ENCODE data around the gene PML.

DNA sequence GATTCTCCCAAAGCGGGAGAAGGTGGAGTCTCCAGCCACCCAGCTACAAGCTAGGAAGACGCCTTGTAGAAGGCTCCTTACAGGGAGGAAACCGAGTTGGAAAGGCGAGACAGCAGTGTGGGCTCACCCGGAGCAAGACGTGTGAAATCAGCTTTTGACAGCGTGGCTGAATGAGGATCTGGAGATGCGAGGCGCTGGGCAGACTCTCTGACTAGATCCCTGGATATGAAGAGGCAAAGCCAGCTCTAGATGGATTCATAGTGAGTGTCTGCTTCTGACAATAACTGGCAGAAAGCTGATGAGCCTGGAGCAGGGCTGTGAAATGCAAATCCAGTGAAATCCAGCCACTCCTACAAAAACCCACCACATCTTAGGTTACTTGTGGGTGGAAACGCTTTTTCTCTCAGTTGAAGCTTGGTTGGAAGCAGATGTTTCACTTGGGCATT lies 46.8 kb downstream of the PML start:
- no peak for TF ChIP-seq EZH2 (IDR thresholded peaks at IDR 0.05; ENCODE audit: borderline replicate concordance)
- TF ChIP-seq, protein P1, sequence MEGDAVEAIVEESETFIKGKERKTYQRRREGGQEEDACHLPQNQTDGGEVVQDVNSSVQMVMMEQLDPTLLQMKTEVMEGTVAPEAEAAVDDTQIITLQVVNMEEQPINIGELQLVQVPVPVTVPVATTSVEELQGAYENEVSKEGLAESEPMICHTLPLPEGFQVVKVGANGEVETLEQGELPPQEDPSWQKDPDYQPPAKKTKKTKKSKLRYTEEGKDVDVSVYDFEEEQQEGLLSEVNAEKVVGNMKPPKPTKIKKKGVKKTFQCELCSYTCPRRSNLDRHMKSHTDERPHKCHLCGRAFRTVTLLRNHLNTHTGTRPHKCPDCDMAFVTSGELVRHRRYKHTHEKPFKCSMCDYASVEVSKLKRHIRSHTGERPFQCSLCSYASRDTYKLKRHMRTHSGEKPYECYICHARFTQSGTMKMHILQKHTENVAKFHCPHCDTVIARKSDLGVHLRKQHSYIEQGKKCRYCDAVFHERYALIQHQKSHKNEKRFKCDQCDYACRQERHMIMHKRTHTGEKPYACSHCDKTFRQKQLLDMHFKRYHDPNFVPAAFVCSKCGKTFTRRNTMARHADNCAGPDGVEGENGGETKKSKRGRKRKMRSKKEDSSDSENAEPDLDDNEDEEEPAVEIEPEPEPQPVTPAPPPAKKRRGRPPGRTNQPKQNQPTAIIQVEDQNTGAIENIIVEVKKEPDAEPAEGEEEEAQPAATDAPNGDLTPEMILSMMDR (IDR thresholded peaks at IDR 0.05; ENCODE audit: poor library complexity) = no peak
- no peak for TF ChIP-seq EZH2phosphoT487 (IDR thresholded peaks at IDR 0.05; ENCODE audit: low read depth, severe bottlenecking, unreplicated experiment)

Measured in hepatocyte (in vitro differentiated cells).